ENCODE data around the gene COX4I1. TPM values are rescaled to one million over a fixed set of nuclear protein-coding genes. Genes with fewer than 3 reads are reported as not detected.

COX4I1 gene
- total RNA-seq, 1 experiment from 2014 or later = 506 TPM

DNA sequence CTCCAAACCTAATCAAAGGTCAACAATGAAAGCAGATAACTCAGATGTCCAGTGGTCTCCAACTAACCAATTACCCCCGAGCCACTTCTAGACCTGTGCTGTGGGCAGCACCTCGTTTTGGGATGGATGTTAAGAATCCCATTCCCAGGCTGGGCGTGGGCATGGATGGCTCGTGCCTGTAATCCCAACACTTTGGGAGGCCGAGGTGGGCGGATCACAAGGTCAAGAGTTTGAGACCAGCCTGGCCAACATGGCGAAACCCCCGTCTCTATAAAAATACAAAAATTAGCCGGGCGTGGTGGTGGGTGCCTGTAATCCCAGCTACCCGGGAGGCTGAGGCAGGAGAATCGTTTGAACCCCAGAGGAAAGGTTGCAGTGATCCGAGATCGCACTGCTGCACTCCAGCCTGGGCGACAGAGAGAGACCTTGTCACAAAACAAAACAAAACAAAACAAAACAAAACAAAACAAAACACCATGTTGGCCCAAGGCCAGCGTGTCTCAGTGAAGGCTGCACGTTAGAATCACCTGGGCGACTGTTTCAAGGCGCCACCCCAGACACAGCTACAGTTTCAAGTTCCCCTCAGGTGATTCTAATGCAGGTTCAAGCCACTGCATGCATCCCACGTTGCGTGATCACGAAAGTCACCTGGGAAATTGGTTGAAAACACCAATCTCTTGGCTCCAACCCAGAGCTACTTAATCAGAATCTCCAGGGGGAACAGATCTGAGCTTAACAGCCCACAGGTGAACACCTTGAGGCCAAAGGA, 21.3 kb downstream of the COX4I1 start:
- Histone ChIP-seq H3K4me1 (ENCODE audit: insufficient read depth, low read length) (no peaks in the 10 kb centered on the region), H2BK12ac (ENCODE audit: insufficient read length, low read depth, low read length) (no peak overlapping the region), H3K79me1 (ENCODE audit: insufficient read depth, low read depth, low read length, poor library complexity, severe bottlenecking) (no peaks in the 10 kb centered on the region), H3K14ac (ENCODE audit: insufficient read depth, low read length) (no peak overlapping the region), H2AK5ac (ENCODE audit: insufficient read length, low read length) (no peak overlapping the region), H2BK120ac (ENCODE audit: low read depth, low read length, poor library complexity, severe bottlenecking) (no peak overlapping the region), H3K56ac (ENCODE audit: insufficient read length, low read depth, low read length) (no peak overlapping the region), H3K4ac (ENCODE audit: low read depth, low read length) (no peak overlapping the region), H3K9me3 (ENCODE audit: control insufficient read depth, low read depth, low read length) (no peaks in the 10 kb centered on the region), H3K79me2 (ENCODE audit: insufficient read depth, low read length) (no peaks in the 10 kb centered on the region), H4K91ac (ENCODE audit: insufficient read length, low read depth, low read length) (no peak overlapping the region), H2AFZ (ENCODE audit: low read length) (no peak overlapping the region), H3K23me2 (ENCODE audit: insufficient read length, low read depth, low read length, poor library complexity, severe bottlenecking) (no peaks in the 10 kb centered on the region), H3K27me3 (ENCODE audit: insufficient read depth, low read length) (no peaks in the 10 kb centered on the region), H3K23ac (ENCODE audit: insufficient read length, low read depth, low read length) (no peak overlapping the region), H2BK20ac (ENCODE audit: low read depth, low read length, poor library complexity, severe bottlenecking) (no peak overlapping the region), H3K9ac (ENCODE audit: extremely low read depth, insufficient read length, low read length) (no peak overlapping the region), H3T11ph (ENCODE audit: low read length) (no peak overlapping the region), H3K27ac (ENCODE audit: insufficient read length, low read depth, low read length) (no peak overlapping the region), H3K4me2 (ENCODE audit: insufficient read depth, insufficient read length, low read length) (no peak overlapping the region), H4K5ac (ENCODE audit: insufficient read length, low read depth, low read length) (no peak overlapping the region), H4K20me1 (ENCODE audit: control insufficient read depth, insufficient read depth, insufficient read length) (no peaks in the 10 kb centered on the region), H2BK15ac (ENCODE audit: low read depth, low read length) (no peak overlapping the region), H4K8ac (replicated peaks; ENCODE audit: insufficient read length, low read depth, low read length) (no peak overlapping the region), H2BK5ac (ENCODE audit: insufficient read length, low read length) (no peak overlapping the region), H3K18ac (ENCODE audit: insufficient read length, low read depth, low read length) (no peak overlapping the region)
- Mint-ChIP-seq H3K27me3 (ENCODE audit: low read depth) (peaks cover 36% of the 10 kb centered on the region), H3K4me1 (peaks cover 3 to 4% of the 10 kb centered on the region in 2 experiments), H3K9me3 (no peaks in the 10 kb centered on the region), H3K4me3 (no peak overlapping the region), H3K36me3 (ENCODE audit: insufficient read depth in 1 of 3, low read depth in 3 of 3) (no peaks in the 10 kb centered on the region), H3K27ac (no peak overlapping the region)
- TF ChIP-seq, protein P1, sequence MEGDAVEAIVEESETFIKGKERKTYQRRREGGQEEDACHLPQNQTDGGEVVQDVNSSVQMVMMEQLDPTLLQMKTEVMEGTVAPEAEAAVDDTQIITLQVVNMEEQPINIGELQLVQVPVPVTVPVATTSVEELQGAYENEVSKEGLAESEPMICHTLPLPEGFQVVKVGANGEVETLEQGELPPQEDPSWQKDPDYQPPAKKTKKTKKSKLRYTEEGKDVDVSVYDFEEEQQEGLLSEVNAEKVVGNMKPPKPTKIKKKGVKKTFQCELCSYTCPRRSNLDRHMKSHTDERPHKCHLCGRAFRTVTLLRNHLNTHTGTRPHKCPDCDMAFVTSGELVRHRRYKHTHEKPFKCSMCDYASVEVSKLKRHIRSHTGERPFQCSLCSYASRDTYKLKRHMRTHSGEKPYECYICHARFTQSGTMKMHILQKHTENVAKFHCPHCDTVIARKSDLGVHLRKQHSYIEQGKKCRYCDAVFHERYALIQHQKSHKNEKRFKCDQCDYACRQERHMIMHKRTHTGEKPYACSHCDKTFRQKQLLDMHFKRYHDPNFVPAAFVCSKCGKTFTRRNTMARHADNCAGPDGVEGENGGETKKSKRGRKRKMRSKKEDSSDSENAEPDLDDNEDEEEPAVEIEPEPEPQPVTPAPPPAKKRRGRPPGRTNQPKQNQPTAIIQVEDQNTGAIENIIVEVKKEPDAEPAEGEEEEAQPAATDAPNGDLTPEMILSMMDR (conservative IDR thresholded peaks at IDR 0.05) = no peak
- WGBS (ENCODE audit: extremely low coverage, insufficient read length, low lambda C conversion rate) = no CpG with 5 or more reads among the region's 22 CpGs
- no peak for DNase-seq

All from H9 (cell line).